Urothelium cell line (cell line): ENCODE data around the gene VPREB1.
"Not testable (repeated sequence)": the region's sequence is repeated elsewhere in the genome, so short reads cannot be mapped to it uniquely, and the experiment has no call there.

Experiments used
- DNase-seq: peaks from one replicate; pipeline ENCODE4 v3.0.0; 2011; ENCODE audit warnings: low spot score, mixed read lengths
- FAIRE-seq: peaks from 2 replicates; lab custom pipeline; 2011; peaks lifted over from hg19 to GRCh38; lab: Jason Lieb, UNC

Gene VPREB1

GRCh38 chr22:22243033-22243680 is 1.4 kb upstream of the VPREB1 start:
- FAIRE-seq: peak; percentile 55
- DNase-seq: no peak

GRCh38 chr22:22245256-22245909 is 797 bp downstream of the VPREB1 start:
- no peak for FAIRE-seq

GRCh38 chr22:22245935-22246525 is 1.4 kb downstream of the VPREB1 start:
- FAIRE-seq (no peak), DNase-seq (no peak)

More at GRCh38 chr22:22245256-22245909, 797 bp downstream of the VPREB1 start:
- DNase-seq: no peak

- peak; percentile 52 for FAIRE-seq
- DNase-seq: no peak
These were observed 2.1 kb downstream of the VPREB1 start for GRCh38 chr22:22246706-22247105.

GRCh38 chr22:22248878-22249277 is 4.3 kb downstream of the VPREB1 start:
- no peak for DNase-seq
- no peak for FAIRE-seq

- DNase-seq, FAIRE-seq: not testable (repeated sequence)
These were observed 6.1 kb downstream of the VPREB1 start for GRCh38 chr22:22250651-22251050.

GRCh38 chr22:22256133-22256532 is 11.5 kb downstream of the VPREB1 start:
- FAIRE-seq, DNase-seq: not testable (repeated sequence)

GRCh38 chr22:22258597-22259415 is 14.2 kb downstream of the VPREB1 start:
- not testable (repeated sequence) for FAIRE-seq, DNase-seq

DNA sequence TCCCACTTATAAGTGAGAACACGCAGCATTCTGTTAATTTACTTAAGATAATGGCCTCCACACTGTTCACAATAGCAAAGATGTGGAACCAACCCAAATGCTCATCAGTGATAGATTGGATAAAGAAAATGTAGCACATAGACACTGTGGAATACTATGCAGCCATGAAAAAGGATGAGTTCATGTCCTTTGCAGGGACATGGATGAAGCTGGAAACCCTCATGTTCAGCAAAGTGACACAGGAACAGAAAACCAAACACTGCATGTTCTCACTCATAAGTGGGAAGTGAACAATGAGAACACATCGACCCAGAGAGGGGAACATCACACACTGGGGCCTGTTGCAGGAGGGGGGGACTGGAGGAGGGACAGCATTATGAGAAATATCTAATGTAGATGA is 15.6 kb downstream of the VPREB1 start:
- FAIRE-seq: not testable (repeated sequence)

DNA sequence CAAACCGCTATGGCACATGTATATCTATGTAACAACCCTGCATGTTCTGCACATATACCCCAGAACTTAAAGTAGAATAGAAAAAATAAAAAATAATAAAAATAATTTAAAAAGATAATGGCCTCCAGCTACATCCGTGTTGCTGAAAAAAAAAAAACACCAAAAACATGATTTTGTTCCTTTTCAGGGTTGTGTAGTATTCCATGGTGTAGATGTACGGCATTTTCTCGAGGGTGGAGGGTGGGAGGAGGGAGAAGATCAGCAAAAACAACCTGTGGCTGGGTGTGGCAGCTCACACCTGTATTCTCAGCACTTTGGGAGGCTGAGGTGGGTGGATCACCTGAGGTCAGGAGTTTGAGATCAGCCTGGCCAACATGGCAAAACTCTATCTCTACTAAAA is 16.0 kb downstream of the VPREB1 start:
- not testable (repeated sequence) for FAIRE-seq, DNase-seq

More for the DNA sequence above, 15.6 kb downstream of the VPREB1 start:
- not testable (repeated sequence) for DNase-seq

GRCh38 chr22:22262332-22263074 is 17.9 kb downstream of the VPREB1 start:
- FAIRE-seq, DNase-seq: not testable (repeated sequence)

DNA sequence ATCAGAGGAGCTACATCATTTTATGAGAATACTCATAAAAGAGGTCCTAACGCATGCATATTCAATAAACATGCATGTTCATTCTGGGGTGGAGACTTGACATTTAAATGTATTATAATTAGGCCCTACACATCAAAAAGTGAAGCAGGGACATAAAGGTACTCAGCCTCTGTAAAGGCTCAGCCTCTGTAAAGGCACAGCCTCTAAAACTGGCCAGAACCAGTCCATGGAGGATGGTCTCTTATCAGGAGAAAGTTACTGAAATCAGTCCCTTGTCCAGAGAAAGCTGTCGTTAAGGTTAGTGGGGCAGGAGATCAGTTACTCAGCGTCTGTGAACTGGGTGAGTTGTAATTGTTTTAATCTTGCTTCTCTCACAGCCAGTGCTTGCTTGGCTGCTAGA is 19.2 kb downstream of the VPREB1 start:
- DNase-seq, FAIRE-seq: not testable (repeated sequence)

DNA sequence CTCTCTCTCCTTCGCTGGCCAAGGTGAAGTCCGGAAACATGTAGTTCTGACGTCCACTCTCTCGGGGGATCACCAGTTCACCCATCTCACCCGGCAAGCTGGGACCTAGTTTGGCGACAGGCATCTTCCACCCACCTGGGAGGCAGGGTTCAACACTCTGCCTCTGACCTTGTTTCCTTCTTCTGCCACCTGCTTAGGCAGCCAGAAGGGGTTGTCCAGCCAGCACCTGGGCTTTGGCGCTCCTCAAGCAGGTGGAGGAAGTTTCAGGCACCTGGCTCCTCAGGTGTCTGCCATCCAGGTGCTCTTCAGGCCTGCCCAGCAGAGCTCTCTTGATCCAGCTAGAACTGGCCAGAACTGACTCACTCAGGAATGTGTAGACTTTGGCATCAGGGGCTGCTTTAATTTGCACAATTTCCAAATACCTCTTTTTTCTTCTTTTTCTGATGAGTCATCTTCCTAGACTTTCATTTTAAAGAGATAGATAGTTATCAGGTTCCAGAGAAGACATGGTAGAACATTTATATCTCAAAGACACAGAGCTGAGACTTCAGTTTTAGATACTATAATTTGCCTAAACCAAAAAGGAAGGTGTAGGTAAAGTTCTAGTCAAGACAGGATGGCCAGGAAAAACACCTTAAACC is 25.6 kb downstream of the VPREB1 start:
- not testable (repeated sequence) for DNase-seq, FAIRE-seq

DNA sequence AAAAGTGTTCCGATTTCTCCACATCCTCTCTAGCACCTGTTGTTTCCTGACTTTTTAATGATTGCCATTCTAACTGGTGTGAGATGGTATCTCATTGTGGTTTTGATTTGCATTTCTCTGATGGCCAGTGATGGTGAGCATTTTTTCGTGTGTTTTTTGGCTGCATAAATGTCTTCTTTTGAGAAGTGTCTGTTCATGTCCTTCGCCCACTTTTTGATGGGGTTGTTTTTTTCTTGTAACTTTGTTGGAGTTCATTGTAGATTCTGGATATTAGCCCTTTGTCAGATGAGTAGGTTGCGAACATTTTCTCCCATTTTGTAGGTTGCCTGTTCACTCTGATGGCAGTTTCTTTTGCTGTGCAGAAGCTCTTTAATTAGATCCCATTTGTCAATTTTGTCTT is 32.8 kb downstream of the VPREB1 start:
- not testable (repeated sequence) for DNase-seq, FAIRE-seq

GRCh38 chr22:22284962-22285756 is 40.6 kb downstream of the VPREB1 start:
- not testable (repeated sequence) for DNase-seq, FAIRE-seq

DNA sequence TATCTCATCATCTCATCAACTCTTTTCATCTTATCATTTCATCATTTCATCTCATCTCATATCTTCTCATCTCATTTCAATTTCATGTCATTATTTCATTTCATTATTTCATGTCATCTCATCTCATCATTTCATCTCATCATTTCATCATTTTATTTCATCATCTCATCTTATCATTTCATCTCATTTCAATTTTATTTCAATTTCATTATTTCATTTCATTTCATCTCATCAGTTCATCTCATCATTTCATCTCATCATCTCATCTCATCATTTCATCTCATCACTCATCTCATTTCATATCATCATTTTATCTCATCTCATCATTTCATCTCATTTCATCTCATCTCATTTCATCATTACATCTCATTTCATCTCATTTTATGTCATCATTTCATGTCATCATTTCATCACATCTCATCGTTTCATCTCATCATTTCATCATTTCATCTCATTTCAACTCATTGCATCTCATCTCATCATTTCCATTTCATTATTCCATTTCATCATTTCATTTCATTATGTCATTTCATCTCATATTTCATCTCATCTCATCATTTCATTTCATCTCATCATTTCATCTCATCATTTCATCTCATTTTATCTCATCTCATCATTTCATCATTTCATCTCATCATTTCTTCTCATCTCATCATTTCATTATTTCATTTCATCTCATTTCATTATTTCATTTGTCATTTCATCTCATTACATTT is 42.0 kb downstream of the VPREB1 start:
- not testable (repeated sequence) for FAIRE-seq, DNase-seq

- not testable (repeated sequence) for DNase-seq, FAIRE-seq
These were observed 42.6 kb downstream of the VPREB1 start for GRCh38 chr22:22287106-22287626.

- FAIRE-seq, DNase-seq: not testable (repeated sequence)
These were observed 45.1 kb downstream of the VPREB1 start for GRCh38 chr22:22289666-22290065.
